Calu3 (cell line): ENCODE measurements around the gene TNIK. TPM values are rescaled to one million over a fixed set of nuclear protein-coding genes. Genes with fewer than 3 reads are reported as not detected.

Source experiments
- BruUV-seq: library from RNA; stranded (reverse); fragments of 400-500 nt; replicated peaks from 2 replicates; lab custom pipeline; 2021; lab: Mats Ljungman, UMichigan
- CTCF ChIA-PET: fragments of 300-600 bp; sonication (Branson Sonifier 250); formaldehyde crosslinking; loops from one replicate; lab custom pipeline; 2022; ENCODE audit warnings: antibody characterized with exemption; lab: Charles Lee
- DNase-seq: peaks from one replicate; pipeline ENCODE4 v3.0.0; 2022
- H3K27ac Mint-ChIP-seq: one replicate; pipeline ENCODE4 v1.8.0; 2022; ENCODE audit warnings: mixed read lengths; ENCODE audit not compliant: unreplicated experiment
- H3K27me3 Mint-ChIP-seq: one replicate; pipeline ENCODE4 v1.8.0; 2022; ENCODE audit warnings: mixed read lengths; ENCODE audit not compliant: unreplicated experiment
- H3K36me3 Mint-ChIP-seq: one replicate; pipeline ENCODE4 v1.8.0; 2022; ENCODE audit warnings: mild to moderate bottlenecking, moderate library complexity, mixed read lengths; ENCODE audit not compliant: insufficient read depth, unreplicated experiment
- H3K4me1 Mint-ChIP-seq: one replicate; pipeline ENCODE4 v1.8.0; 2022; ENCODE audit warnings: mild to moderate bottlenecking, low read depth, mixed read lengths; ENCODE audit not compliant: unreplicated experiment
- H3K4me3 Mint-ChIP-seq: one replicate; pipeline ENCODE4 v1.8.0; 2022; ENCODE audit warnings: mild to moderate bottlenecking, low read depth, moderate library complexity, mixed read lengths; ENCODE audit not compliant: unreplicated experiment
- H3K9me3 Mint-ChIP-seq: one replicate; pipeline ENCODE4 v1.8.0; 2022; ENCODE audit warnings: low read depth, mixed read lengths; ENCODE audit not compliant: unreplicated experiment
- intact Hi-C: fragments of 100-400 bp; cut with micrococcal nuclease; formaldehyde crosslinking; loops from one replicate; pipeline ENCODE4 v1.10.0; 2022; ENCODE audit not compliant: unreplicated experiment
- total RNA-seq: library from RNA; stranded (reverse); gene quantifications from 2 replicates; pipeline ENCODE4 v1.2.3, GENCODE V29; 2022
- TF ChIP-seq, protein P1 (sequence below): fragments of 200-600 bp; IDR thresholded peaks from one replicate; pipeline ENCODE4 v1.8.0; 2022; ENCODE audit warnings: antibody characterized with exemption; ENCODE audit not compliant: unreplicated experiment

Gene TNIK
- total RNA-seq, 1 experiment from 2014 or later, result 19.7 TPM

DNA sequence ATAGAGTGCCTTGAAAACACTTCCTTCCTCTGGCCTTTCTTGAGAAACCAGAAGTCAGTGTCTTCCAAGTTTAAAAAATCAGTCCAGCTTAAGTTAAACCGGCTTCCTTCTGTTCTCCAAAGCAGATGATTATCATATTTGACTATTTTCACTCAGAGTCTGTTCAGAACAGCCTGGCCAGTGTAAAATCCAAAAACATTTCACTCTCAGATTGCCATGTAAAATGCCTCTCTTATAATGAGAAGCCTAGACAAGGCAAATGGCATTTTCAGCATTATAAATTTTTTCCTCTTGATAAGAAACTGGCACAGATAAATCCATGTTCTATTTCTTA is 193.5 kb downstream of the TNIK start:
- H3K4me1 Mint-ChIP-seq, result peaks cover 33% of the 10 kb centered on the region
- H3K27ac Mint-ChIP-seq, result no peak overlapping the region
- CTCF ChIA-PET, result no interaction called here

DNA sequence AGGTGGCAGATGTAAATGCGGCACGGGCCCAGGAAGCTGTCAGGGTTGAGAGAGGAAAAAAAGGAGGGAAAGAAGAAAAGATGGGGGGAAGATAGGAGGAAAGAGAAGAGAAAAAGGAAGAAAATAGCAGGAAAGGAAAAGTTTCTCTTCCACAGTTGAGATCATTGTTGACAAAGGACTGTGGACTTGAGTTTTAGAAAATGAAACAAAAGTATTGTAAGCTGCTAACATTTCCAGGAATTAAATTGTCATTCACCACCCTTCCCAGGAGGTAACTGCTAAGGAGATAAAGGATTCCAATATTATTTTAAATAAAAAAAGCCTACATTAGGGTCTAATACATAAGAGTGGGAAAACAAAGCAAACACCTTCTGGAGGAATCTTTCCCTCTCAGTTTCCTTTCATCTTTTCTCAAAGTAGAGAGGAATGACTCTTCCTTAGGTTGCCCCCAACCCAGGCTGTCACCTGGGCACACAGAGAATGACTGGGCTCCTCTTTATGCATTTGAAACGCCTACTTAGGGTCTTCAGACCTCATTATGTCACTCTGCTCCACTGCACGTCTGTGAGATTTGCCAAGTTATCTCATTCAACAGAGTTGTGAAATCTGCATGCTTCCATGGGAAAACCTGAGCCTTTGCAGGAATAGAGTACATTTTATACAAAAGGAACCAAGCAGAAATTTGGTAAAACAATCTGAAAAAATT is 194.0 kb downstream of the TNIK start:
- Mint-ChIP-seq H3K36me3 (peaks cover 6% of the 10 kb centered on the region), H3K4me1 (peaks cover 38% of the 10 kb centered on the region), H3K27me3 (no peaks in the 10 kb centered on the region), H3K4me3 (no peak overlapping the region), H3K27ac (no peak overlapping the region), H3K9me3 (peaks cover 4% of the 10 kb centered on the region)
- intact Hi-C loops, result no loop called here
- no peak for DNase-seq
- CTCF ChIA-PET, result no interaction called here
- TF ChIP-seq, protein P1, sequence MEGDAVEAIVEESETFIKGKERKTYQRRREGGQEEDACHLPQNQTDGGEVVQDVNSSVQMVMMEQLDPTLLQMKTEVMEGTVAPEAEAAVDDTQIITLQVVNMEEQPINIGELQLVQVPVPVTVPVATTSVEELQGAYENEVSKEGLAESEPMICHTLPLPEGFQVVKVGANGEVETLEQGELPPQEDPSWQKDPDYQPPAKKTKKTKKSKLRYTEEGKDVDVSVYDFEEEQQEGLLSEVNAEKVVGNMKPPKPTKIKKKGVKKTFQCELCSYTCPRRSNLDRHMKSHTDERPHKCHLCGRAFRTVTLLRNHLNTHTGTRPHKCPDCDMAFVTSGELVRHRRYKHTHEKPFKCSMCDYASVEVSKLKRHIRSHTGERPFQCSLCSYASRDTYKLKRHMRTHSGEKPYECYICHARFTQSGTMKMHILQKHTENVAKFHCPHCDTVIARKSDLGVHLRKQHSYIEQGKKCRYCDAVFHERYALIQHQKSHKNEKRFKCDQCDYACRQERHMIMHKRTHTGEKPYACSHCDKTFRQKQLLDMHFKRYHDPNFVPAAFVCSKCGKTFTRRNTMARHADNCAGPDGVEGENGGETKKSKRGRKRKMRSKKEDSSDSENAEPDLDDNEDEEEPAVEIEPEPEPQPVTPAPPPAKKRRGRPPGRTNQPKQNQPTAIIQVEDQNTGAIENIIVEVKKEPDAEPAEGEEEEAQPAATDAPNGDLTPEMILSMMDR, result no peak
- no TSS peak for BruUV-seq

More for the DNA sequence above, 193.5 kb downstream of the TNIK start:
- no peak overlapping the region for H3K4me3 Mint-ChIP-seq
- no peaks in the 10 kb centered on the region for H3K27me3 Mint-ChIP-seq
- peaks cover 4% of the 10 kb centered on the region for H3K9me3 Mint-ChIP-seq
- intact Hi-C loops, result no loop called here
- DNase-seq, result no peak
- TF ChIP-seq, protein P1, result no peak
- BruUV-seq, result no TSS peak
- H3K36me3 Mint-ChIP-seq, result peaks cover 1% of the 10 kb centered on the region

DNA sequence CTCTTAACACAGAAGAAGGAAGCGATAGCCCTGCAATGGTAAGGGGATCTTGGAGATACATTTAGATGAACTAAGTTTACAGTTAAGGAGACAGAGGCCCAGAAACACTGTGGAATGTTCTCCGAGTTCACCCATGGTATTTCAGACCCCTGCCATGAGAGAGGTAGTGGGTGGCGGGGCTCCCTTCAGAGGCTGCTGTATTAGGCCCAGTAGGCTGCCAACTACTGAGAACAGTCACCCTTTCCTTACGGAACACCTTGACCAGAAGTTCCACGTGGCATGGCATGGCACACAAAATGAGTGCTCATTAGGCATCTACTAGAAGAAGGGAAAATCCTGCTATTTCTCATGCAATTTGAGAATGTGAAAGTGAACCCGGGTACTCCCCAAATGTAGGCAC is 195.4 kb downstream of the TNIK start:
- intact Hi-C loops, result loop anchor here (5.0 kb wide), 1 partner anchor 93 kb away; no protein-coding TSS in a partner anchor
- Mint-ChIP-seq H3K27me3 (no peaks in the 10 kb centered on the region), H3K9me3 (peaks cover 6% of the 10 kb centered on the region), H3K36me3 (peaks cover 9% of the 10 kb centered on the region), H3K27ac (no peak overlapping the region), H3K4me3 (no peak overlapping the region), H3K4me1 (peaks cover 53% of the 10 kb centered on the region)
- TF ChIP-seq, protein P1, result no peak
- CTCF ChIA-PET, result no interaction called here
- DNase-seq, result no peak
- no TSS peak for BruUV-seq

DNA sequence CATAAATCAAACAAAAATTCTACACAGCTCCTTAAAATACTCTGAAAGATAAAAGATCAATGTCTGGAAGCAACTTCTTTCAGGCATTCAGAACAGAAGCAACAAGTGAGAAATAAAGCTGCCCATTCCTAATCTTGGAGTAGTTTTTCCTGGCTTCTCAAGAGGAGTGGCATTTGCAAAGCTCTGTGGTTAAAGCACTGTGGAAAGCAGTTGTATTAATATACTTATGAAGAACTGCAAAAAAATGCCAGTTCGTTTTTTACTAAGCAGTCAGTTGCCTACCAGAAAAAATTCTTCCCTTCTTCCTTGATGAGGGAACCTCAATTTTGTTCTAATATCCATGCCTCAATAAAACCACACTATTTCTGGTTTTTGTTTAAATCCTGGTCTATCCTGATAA is 197.8 kb downstream of the TNIK start:
- Mint-ChIP-seq H3K4me3 (no peak overlapping the region), H3K27me3 (no peaks in the 10 kb centered on the region), H3K9me3 (peaks cover 5% of the 10 kb centered on the region), H3K4me1 (peaks cover 63% of the 10 kb centered on the region), H3K27ac (peak overlapping the region; percentile 94), H3K36me3 (peaks cover 9% of the 10 kb centered on the region)
- TF ChIP-seq, protein P1, result no peak
- BruUV-seq, result no TSS peak
- DNase-seq, result no peak
- CTCF ChIA-PET, result interaction anchor here (1.6 kb wide), 1 partner anchor 13 kb away, joined by 4 read pairs; no protein-coding TSS in a partner anchor
- intact Hi-C loops, result loop anchor here (5.0 kb wide), 1 partner anchor 95 kb away; no protein-coding TSS in a partner anchor
